Measurements from ENCODE around the gene CEP83.

DNA sequence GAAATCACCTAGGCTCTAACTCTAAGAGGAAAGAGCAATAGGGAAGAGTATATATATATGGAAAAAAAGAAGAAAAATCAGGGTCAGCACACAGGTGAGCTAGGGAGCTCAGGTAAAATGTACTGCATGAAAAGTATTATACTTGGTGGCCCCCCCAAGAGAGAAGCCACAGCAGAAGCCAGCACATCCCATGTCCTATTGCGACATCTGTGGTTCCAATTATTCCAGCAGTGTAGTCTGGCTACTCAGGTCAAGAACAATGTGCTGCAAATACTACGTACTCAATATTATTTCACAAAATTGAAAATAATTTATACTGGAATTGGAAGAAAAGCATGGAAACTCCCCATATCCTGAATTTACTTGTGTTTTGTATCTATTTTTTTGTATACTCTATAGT is 85.5 kb downstream of the CEP83 start:
- TF ChIP-seq EZH2 (IDR thresholded peaks at IDR 0.05; ENCODE audit: borderline replicate concordance, insufficient read depth, low read depth, low read length, poor library complexity, severe bottlenecking), result no peak
- TF ChIP-seq, protein P1, sequence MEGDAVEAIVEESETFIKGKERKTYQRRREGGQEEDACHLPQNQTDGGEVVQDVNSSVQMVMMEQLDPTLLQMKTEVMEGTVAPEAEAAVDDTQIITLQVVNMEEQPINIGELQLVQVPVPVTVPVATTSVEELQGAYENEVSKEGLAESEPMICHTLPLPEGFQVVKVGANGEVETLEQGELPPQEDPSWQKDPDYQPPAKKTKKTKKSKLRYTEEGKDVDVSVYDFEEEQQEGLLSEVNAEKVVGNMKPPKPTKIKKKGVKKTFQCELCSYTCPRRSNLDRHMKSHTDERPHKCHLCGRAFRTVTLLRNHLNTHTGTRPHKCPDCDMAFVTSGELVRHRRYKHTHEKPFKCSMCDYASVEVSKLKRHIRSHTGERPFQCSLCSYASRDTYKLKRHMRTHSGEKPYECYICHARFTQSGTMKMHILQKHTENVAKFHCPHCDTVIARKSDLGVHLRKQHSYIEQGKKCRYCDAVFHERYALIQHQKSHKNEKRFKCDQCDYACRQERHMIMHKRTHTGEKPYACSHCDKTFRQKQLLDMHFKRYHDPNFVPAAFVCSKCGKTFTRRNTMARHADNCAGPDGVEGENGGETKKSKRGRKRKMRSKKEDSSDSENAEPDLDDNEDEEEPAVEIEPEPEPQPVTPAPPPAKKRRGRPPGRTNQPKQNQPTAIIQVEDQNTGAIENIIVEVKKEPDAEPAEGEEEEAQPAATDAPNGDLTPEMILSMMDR (IDR thresholded peaks at IDR 0.05), result no peak
